ENCODE results near the gene OSBPL2. TPM values are rescaled to one million over a fixed set of nuclear protein-coding genes. Genes with fewer than 3 reads are reported as not detected.

The OSBPL2 gene
- total RNA-seq, 1 donor from 2014 or later: 29.9 TPM

GRCh38 chr20:62200491-62201172 is 37.7 kb upstream of the OSBPL2 start:
- Mint-ChIP-seq H3K27me3 (ENCODE audit: low read depth) (no peaks in the 10 kb centered on the region), H3K27ac (no peak overlapping the region), H3K36me3 (ENCODE audit: low read depth) (peaks cover 43% of the 10 kb centered on the region), H3K9me3 (no peaks in the 10 kb centered on the region), H3K4me3 (ENCODE audit: low read depth) (no peak overlapping the region), H3K4me1 (ENCODE audit: low read depth) (no peaks in the 10 kb centered on the region)
- intact Hi-C loops (cut with micrococcal nuclease): no loop called here
- DNase-seq (ENCODE audit: low spot score): no peak

- H3K4me3 Mint-ChIP-seq (ENCODE audit: low read depth): no peak overlapping the region
- no peaks in the 10 kb centered on the region for H3K4me1 Mint-ChIP-seq (ENCODE audit: low read depth)
- no peaks in the 10 kb centered on the region for H3K9me3 Mint-ChIP-seq
- no peaks in the 10 kb centered on the region for H3K27me3 Mint-ChIP-seq (ENCODE audit: low read depth)
- no peak overlapping the region for H3K27ac Mint-ChIP-seq
- intact Hi-C loops (cut with micrococcal nuclease): no loop called here
- no peak for DNase-seq (ENCODE audit: low spot score)
- H3K36me3 Mint-ChIP-seq (ENCODE audit: low read depth): peaks cover 40% of the 10 kb centered on the region
These were observed 36.9 kb upstream of the OSBPL2 start for GRCh38 chr20:62201173-62202082.

- Mint-ChIP-seq H3K27me3 (ENCODE audit: low read depth) (no peaks in the 10 kb centered on the region), H3K4me1 (ENCODE audit: low read depth) (no peaks in the 10 kb centered on the region), H3K27ac (no peak overlapping the region), H3K4me3 (ENCODE audit: low read depth) (no peak overlapping the region), H3K9me3 (no peaks in the 10 kb centered on the region), H3K36me3 (ENCODE audit: low read depth) (peaks cover 40% of the 10 kb centered on the region)
- intact Hi-C loops (cut with micrococcal nuclease): no loop called here
- no peak for DNase-seq (ENCODE audit: low spot score)
These were observed 36.3 kb upstream of the OSBPL2 start for GRCh38 chr20:62202083-62202395.

- intact Hi-C loops (cut with micrococcal nuclease): no loop called here
- DNase-seq (ENCODE audit: low spot score): no peak
- Mint-ChIP-seq H3K9me3 (no peaks in the 10 kb centered on the region), H3K4me3 (ENCODE audit: low read depth) (no peak overlapping the region), H3K36me3 (ENCODE audit: low read depth) (peaks cover 38% of the 10 kb centered on the region), H3K27me3 (ENCODE audit: low read depth) (no peaks in the 10 kb centered on the region), H3K27ac (no peak overlapping the region), H3K4me1 (ENCODE audit: low read depth) (no peaks in the 10 kb centered on the region)
These were observed 35.5 kb upstream of the OSBPL2 start for GRCh38 chr20:62202676-62203377.

GRCh38 chr20:62203378-62204030 is 34.8 kb upstream of the OSBPL2 start:
- intact Hi-C loops (cut with micrococcal nuclease): no loop called here
- no peak for DNase-seq (ENCODE audit: low spot score)
- H3K27ac Mint-ChIP-seq: no peak overlapping the region
- no peaks in the 10 kb centered on the region for H3K4me1 Mint-ChIP-seq (ENCODE audit: low read depth)
- H3K4me3 Mint-ChIP-seq (ENCODE audit: low read depth): no peak overlapping the region
- H3K27me3 Mint-ChIP-seq (ENCODE audit: low read depth): no peaks in the 10 kb centered on the region
- H3K9me3 Mint-ChIP-seq: no peaks in the 10 kb centered on the region
- peaks cover 32% of the 10 kb centered on the region for H3K36me3 Mint-ChIP-seq (ENCODE audit: low read depth)

- H3K27ac Mint-ChIP-seq: no peak overlapping the region
- H3K4me1 Mint-ChIP-seq (ENCODE audit: low read depth): no peaks in the 10 kb centered on the region
- H3K4me3 Mint-ChIP-seq (ENCODE audit: low read depth): no peak overlapping the region
- no peaks in the 10 kb centered on the region for H3K27me3 Mint-ChIP-seq (ENCODE audit: low read depth)
- no peak for DNase-seq (ENCODE audit: low spot score)
- peaks cover 11% of the 10 kb centered on the region for H3K36me3 Mint-ChIP-seq (ENCODE audit: low read depth)
- no peaks in the 10 kb centered on the region for H3K9me3 Mint-ChIP-seq
- intact Hi-C loops (cut with micrococcal nuclease): no loop called here
These were observed 32.5 kb upstream of the OSBPL2 start for GRCh38 chr20:62205618-62206387.

GRCh38 chr20:62206388-62206775 is 31.9 kb upstream of the OSBPL2 start:
- Mint-ChIP-seq H3K4me3 (ENCODE audit: low read depth) (no peak overlapping the region), H3K9me3 (no peaks in the 10 kb centered on the region), H3K4me1 (ENCODE audit: low read depth) (no peaks in the 10 kb centered on the region), H3K27ac (no peak overlapping the region), H3K36me3 (ENCODE audit: low read depth) (peaks cover 11% of the 10 kb centered on the region), H3K27me3 (ENCODE audit: low read depth) (no peaks in the 10 kb centered on the region)
- no peak for DNase-seq (ENCODE audit: low spot score)
- intact Hi-C loops (cut with micrococcal nuclease): no loop called here

- Mint-ChIP-seq H3K27ac (no peak overlapping the region), H3K9me3 (no peaks in the 10 kb centered on the region), H3K4me1 (ENCODE audit: low read depth) (no peaks in the 10 kb centered on the region), H3K4me3 (ENCODE audit: low read depth) (no peak overlapping the region), H3K27me3 (ENCODE audit: low read depth) (no peaks in the 10 kb centered on the region), H3K36me3 (ENCODE audit: low read depth) (peaks cover 5% of the 10 kb centered on the region)
- intact Hi-C loops (cut with micrococcal nuclease): no loop called here
- DNase-seq (ENCODE audit: low spot score): no peak
These were observed 30.1 kb upstream of the OSBPL2 start for GRCh38 chr20:62208061-62208794.

GRCh38 chr20:62208795-62209755 is 29.2 kb upstream of the OSBPL2 start:
- H3K9me3 Mint-ChIP-seq: no peaks in the 10 kb centered on the region
- H3K36me3 Mint-ChIP-seq (ENCODE audit: low read depth): no peaks in the 10 kb centered on the region
- H3K4me1 Mint-ChIP-seq (ENCODE audit: low read depth): no peaks in the 10 kb centered on the region
- no peaks in the 10 kb centered on the region for H3K27me3 Mint-ChIP-seq (ENCODE audit: low read depth)
- no peak overlapping the region for H3K27ac Mint-ChIP-seq
- intact Hi-C loops (cut with micrococcal nuclease): no loop called here
- no peak for DNase-seq (ENCODE audit: low spot score)
- no peak overlapping the region for H3K4me3 Mint-ChIP-seq (ENCODE audit: low read depth)

- Mint-ChIP-seq H3K9me3 (no peaks in the 10 kb centered on the region), H3K4me1 (ENCODE audit: low read depth) (no peaks in the 10 kb centered on the region), H3K27me3 (ENCODE audit: low read depth) (no peaks in the 10 kb centered on the region), H3K27ac (no peak overlapping the region), H3K4me3 (ENCODE audit: low read depth) (no peak overlapping the region), H3K36me3 (ENCODE audit: low read depth) (no peaks in the 10 kb centered on the region)
- no peak for DNase-seq (ENCODE audit: low spot score)
- intact Hi-C loops (cut with micrococcal nuclease): no loop called here
These were observed 28.3 kb upstream of the OSBPL2 start for GRCh38 chr20:62209850-62210495.

GRCh38 chr20:62210496-62210855 is 27.8 kb upstream of the OSBPL2 start:
- no peaks in the 10 kb centered on the region for H3K9me3 Mint-ChIP-seq
- H3K4me1 Mint-ChIP-seq (ENCODE audit: low read depth): no peaks in the 10 kb centered on the region
- H3K36me3 Mint-ChIP-seq (ENCODE audit: low read depth): no peaks in the 10 kb centered on the region
- no peak overlapping the region for H3K4me3 Mint-ChIP-seq (ENCODE audit: low read depth)
- no peak overlapping the region for H3K27ac Mint-ChIP-seq
- DNase-seq (ENCODE audit: low spot score): no peak
- intact Hi-C loops (cut with micrococcal nuclease): no loop called here
- no peaks in the 10 kb centered on the region for H3K27me3 Mint-ChIP-seq (ENCODE audit: low read depth)

Data from activated T-helper 2 cell treated with anti-CD3 and anti-CD28 coated beads, Interferon-gamma antibody, Interleukin-2, Interleukin-4, amounts not matched to agents 10 μg/mL and 5 μg/mL and 100 μg/mL, durations not matched to agents 14 hours and 24 hours and 36 hours (primary cell).